Activated naive CD8-positive, alpha-beta T cell treated with anti-CD3 and anti-CD28 coated beads, Interleukin-2, amount 50 U/mL, for 16 hours (primary cell): ENCODE results near the gene CDS1.
"Not testable (repeated sequence)": the region's sequence is repeated elsewhere in the genome, so short reads cannot be mapped to it uniquely, and the experiment has no call there.

ENCODE experiments used
- DNase-seq: peaks from one replicate; pipeline ENCODE4 v3.0.0-alpha.2; 2020; ENCODE audit warnings: low read depth, low spot score

Gene CDS1

GRCh38 chr4:84673475-84674240 lies 90.7 kb downstream of the CDS1 start:
- DNase-seq, result no peak

GRCh38 chr4:84677093-84677492 lies 94.2 kb downstream of the CDS1 start:
- no peak for DNase-seq

GRCh38 chr4:84677995-84678394 lies 95.1 kb downstream of the CDS1 start:
- DNase-seq, result no peak

- DNase-seq, result no peak
Measured at GRCh38 chr4:84678976-84679744, 96.2 kb downstream of the CDS1 start.

GRCh38 chr4:84680956-84681355 lies 98.0 kb downstream of the CDS1 start:
- no peak for DNase-seq

- no peak for DNase-seq
Measured at GRCh38 chr4:84681486-84682274, 98.8 kb downstream of the CDS1 start.

- not testable (repeated sequence) for DNase-seq
Measured at GRCh38 chr4:84682661-84683060, 99.7 kb downstream of the CDS1 start.

GRCh38 chr4:84683064-84683850 lies 100.3 kb downstream of the CDS1 start:
- DNase-seq, result no peak

GRCh38 chr4:84684361-84684760 lies 101.4 kb downstream of the CDS1 start:
- no peak for DNase-seq

GRCh38 chr4:84685105-84685504 lies 102.2 kb downstream of the CDS1 start:
- no peak for DNase-seq

GRCh38 chr4:84688605-84689004 lies 105.7 kb downstream of the CDS1 start:
- no peak for DNase-seq

- DNase-seq, result no peak
Measured at GRCh38 chr4:84689197-84689596, 106.3 kb downstream of the CDS1 start.

- no peak for DNase-seq
Measured at GRCh38 chr4:84690481-84690880, 107.6 kb downstream of the CDS1 start.

- DNase-seq, result no peak
Measured at GRCh38 chr4:84691170-84691691, 108.3 kb downstream of the CDS1 start.

- DNase-seq, result no peak
Measured at GRCh38 chr4:84691800-84692199, 108.9 kb downstream of the CDS1 start.

- no peak for DNase-seq
Measured at GRCh38 chr4:84697159-84697558, 114.2 kb downstream of the CDS1 start.

- DNase-seq, result no peak
Measured at GRCh38 chr4:84697615-84698201, 114.8 kb downstream of the CDS1 start.

- no peak for DNase-seq
Measured at GRCh38 chr4:84699001-84699671, 116.2 kb downstream of the CDS1 start.
